ENCODE results near the gene SRD5A1. TPM values are rescaled to one million over a fixed set of nuclear protein-coding genes. Genes with fewer than 3 reads are reported as not detected.
"Not testable (repeated sequence)": the region's sequence is repeated elsewhere in the genome, so short reads cannot be mapped to it uniquely, and the experiment has no call there.

SRD5A1 gene
- total and polyA plus RNA-seq, 2 experiments from 2014 or later, result 18.2 to 87.3 TPM

DNA sequence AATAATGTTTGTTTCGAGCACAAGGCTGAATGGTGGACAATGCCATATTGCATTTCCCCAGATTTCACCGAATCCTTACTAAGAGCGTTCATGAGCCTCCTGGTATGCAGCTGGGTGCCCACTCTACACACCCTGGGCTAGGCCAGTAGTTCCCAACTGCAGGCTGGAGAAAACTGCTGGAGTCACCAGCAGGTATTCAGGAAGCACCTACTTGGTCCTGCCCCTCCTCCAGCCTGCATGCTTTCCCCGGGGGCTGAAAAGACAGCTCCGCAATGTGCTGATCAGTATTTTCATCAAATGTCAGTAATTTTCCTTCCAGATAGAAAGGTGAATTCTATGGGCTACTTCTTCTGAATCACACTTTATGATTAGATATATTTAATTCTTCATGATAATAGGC is 34.4 kb downstream of the SRD5A1 start:
- no peaks in the 10 kb centered on the region for H3K36me3 ChIP-seq (ENCODE audit: insufficient read depth)
- Mint-ChIP-seq H3K4me1 (peaks cover 27% of the 10 kb centered on the region), H3K4me3 (no peak overlapping the region), H3K9me3 (no peaks in the 10 kb centered on the region), H3K27me3 (ENCODE audit: insufficient read depth, low read depth, poor library complexity) (no peaks in the 10 kb centered on the region), H3K36me3 (ENCODE audit: low read depth) (peaks cover 38% of the 10 kb centered on the region), H3K27ac (0 out of 2 replicates have a peak overlapping the region, but pooled peaks have one; percentile 14)
- TF ChIP-seq, protein P1, sequence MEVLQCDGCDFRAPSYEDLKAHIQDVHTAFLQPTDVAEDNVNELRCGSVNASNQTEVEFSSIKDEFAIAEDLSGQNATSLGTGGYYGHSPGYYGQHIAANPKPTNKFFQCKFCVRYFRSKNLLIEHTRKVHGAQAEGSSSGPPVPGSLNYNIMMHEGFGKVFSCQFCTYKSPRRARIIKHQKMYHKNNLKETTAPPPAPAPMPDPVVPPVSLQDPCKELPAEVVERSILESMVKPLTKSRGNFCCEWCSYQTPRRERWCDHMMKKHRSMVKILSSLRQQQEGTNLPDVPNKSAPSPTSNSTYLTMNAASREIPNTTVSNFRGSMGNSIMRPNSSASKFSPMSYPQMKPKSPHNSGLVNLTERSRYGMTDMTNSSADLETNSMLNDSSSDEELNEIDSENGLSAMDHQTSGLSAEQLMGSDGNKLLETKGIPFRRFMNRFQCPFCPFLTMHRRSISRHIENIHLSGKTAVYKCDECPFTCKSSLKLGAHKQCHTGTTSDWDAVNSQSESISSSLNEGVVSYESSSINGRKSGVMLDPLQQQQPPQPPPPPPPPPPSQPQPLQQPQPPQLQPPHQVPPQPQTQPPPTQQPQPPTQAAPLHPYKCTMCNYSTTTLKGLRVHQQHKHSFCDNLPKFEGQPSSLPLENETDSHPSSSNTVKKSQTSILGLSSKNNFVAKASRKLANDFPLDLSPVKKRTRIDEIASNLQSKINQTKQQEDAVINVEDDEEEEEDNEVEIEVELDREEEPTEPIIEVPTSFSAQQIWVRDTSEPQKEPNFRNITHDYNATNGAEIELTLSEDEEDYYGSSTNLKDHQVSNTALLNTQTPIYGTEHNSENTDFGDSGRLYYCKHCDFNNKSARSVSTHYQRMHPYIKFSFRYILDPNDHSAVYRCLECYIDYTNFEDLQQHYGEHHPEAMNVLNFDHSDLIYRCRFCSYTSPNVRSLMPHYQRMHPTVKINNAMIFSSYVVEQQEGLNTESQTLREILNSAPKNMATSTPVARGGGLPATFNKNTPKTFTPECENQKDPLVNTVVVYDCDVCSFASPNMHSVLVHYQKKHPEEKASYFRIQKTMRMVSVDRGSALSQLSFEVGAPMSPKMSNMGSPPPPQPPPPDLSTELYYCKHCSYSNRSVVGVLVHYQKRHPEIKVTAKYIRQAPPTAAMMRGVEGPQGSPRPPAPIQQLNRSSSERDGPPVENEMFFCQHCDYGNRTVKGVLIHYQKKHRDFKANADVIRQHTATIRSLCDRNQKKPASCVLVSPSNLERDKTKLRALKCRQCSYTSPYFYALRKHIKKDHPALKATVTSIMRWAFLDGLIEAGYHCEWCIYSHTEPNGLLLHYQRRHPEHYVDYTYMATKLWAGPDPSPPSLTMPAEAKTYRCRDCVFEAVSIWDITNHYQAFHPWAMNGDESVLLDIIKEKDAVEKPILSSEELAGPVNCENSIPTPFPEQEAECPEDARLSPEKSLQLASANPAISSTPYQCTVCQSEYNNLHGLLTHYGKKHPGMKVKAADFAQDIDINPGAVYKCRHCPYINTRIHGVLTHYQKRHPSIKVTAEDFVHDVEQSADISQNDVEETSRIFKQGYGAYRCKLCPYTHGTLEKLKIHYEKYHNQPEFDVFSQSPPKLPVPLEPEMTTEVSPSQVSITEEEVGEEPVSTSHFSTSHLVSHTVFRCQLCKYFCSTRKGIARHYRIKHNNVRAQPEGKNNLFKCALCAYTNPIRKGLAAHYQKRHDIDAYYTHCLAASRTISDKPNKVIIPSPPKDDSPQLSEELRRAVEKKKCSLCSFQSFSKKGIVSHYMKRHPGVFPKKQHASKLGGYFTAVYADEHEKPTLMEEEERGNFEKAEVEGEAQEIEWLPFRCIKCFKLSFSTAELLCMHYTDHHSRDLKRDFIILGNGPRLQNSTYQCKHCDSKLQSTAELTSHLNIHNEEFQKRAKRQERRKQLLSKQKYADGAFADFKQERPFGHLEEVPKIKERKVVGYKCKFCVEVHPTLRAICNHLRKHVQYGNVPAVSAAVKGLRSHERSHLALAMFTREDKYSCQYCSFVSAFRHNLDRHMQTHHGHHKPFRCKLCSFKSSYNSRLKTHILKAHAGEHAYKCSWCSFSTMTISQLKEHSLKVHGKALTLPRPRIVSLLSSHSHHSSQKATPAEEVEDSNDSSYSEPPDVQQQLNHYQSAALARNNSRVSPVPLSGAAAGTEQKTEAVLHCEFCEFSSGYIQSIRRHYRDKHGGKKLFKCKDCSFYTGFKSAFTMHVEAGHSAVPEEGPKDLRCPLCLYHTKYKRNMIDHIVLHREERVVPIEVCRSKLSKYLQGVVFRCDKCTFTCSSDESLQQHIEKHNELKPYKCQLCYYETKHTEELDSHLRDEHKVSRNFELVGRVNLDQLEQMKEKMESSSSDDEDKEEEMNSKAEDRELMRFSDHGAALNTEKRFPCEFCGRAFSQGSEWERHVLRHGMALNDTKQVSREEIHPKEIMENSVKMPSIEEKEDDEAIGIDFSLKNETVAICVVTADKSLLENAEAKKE (CRISPR knock-in tag; IDR thresholded peaks at IDR 0.05), result no peak
- TF ChIP-seq, protein P2, sequence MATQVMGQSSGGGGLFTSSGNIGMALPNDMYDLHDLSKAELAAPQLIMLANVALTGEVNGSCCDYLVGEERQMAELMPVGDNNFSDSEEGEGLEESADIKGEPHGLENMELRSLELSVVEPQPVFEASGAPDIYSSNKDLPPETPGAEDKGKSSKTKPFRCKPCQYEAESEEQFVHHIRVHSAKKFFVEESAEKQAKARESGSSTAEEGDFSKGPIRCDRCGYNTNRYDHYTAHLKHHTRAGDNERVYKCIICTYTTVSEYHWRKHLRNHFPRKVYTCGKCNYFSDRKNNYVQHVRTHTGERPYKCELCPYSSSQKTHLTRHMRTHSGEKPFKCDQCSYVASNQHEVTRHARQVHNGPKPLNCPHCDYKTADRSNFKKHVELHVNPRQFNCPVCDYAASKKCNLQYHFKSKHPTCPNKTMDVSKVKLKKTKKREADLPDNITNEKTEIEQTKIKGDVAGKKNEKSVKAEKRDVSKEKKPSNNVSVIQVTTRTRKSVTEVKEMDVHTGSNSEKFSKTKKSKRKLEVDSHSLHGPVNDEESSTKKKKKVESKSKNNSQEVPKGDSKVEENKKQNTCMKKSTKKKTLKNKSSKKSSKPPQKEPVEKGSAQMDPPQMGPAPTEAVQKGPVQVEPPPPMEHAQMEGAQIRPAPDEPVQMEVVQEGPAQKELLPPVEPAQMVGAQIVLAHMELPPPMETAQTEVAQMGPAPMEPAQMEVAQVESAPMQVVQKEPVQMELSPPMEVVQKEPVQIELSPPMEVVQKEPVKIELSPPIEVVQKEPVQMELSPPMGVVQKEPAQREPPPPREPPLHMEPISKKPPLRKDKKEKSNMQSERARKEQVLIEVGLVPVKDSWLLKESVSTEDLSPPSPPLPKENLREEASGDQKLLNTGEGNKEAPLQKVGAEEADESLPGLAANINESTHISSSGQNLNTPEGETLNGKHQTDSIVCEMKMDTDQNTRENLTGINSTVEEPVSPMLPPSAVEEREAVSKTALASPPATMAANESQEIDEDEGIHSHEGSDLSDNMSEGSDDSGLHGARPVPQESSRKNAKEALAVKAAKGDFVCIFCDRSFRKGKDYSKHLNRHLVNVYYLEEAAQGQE (IDR thresholded peaks at IDR 0.05; ENCODE audit: unreplicated experiment), result no peak
- TF ChIP-seq ZNF331 (CRISPR knock-in tag; IDR thresholded peaks at IDR 0.05; ENCODE audit: low read depth) (no peak), POLR2AphosphoS5 (IDR thresholded peaks at IDR 0.05; ENCODE audit: low read depth) (no peak), JUNB (IDR thresholded peaks at IDR 0.05; ENCODE audit: unreplicated experiment) (no peak), EZH2 (IDR thresholded peaks at IDR 0.05; ENCODE audit: low read depth, unreplicated experiment) (no peak)
- peak; percentile 12 for DNase-seq (ENCODE audit: low spot score)
- 0 out of 2 replicates have a peak, but pooled peaks cover 2% of the 10 kb centered on the region for H3K9me2 ChIP-seq (ENCODE audit: insufficient read depth)
- no peak overlapping the region for H3K4me3 ChIP-seq
- no peak overlapping the region for H3K27ac ChIP-seq (ENCODE audit: low read depth)
- no peak overlapping the region for H2AFZ ChIP-seq
- H3K4me2 ChIP-seq, result no peak overlapping the region
- H4K20me1 ChIP-seq (replicated peaks; ENCODE audit: insufficient read depth), result no peaks in the 10 kb centered on the region
- no peaks in the 10 kb centered on the region for H3K27me3 ChIP-seq (ENCODE audit: insufficient read depth)
- H3F3A ChIP-seq (replicated peaks; ENCODE audit: low read depth), result no peaks in the 10 kb centered on the region
- peaks cover 4% of the 10 kb centered on the region; the same call in 1 of the 2 replicates for H3K4me1 ChIP-seq (ENCODE audit: insufficient read depth)
- ATAC-seq, result peak; percentile 84
- no peaks in the 10 kb centered on the region for H3K79me2 ChIP-seq (replicated peaks; ENCODE audit: insufficient read depth)

DNA sequence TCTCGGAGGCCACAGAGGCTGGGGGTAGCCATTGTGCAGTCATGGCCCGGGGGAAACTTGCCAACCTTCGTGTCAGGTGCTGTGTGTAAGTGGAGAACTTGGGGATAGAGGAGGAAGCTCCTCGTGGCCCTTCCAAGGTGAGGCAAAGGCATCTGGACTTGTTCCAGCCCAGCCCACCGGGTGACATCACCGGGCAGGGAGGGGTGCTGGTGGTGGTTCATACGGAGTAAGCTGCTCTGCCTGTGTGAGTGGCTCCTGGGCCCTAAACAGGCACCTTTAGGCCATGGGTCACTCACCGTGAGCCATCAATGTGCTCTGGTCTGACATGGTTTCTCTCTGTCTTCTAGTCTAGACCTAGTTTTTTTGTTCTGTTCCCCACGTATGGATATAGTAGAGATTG is 35.5 kb downstream of the SRD5A1 start:
- H3F3A ChIP-seq (replicated peaks; ENCODE audit: low read depth); H3K27me3 Mint-ChIP-seq (ENCODE audit: insufficient read depth, low read depth, poor library complexity); H3K4me3 ChIP-seq; H3K27ac ChIP-seq (ENCODE audit: low read depth); H2AFZ ChIP-seq; H3K27me3 ChIP-seq (ENCODE audit: insufficient read depth); H3K4me3 Mint-ChIP-seq; H4K20me1 ChIP-seq (replicated peaks; ENCODE audit: insufficient read depth); H3K36me3 ChIP-seq (ENCODE audit: insufficient read depth); H3K9me2 ChIP-seq (ENCODE audit: insufficient read depth); H3K79me2 ChIP-seq (replicated peaks; ENCODE audit: insufficient read depth); H3K27ac Mint-ChIP-seq; DNase-seq (ENCODE audit: low spot score); H3K4me1 ChIP-seq (ENCODE audit: insufficient read depth); H3K4me2 ChIP-seq; H3K9me3 Mint-ChIP-seq: not testable (repeated sequence)
- H3K36me3 Mint-ChIP-seq (ENCODE audit: low read depth), result peaks cover 48% of the 10 kb centered on the region
- ATAC-seq, result peak; percentile 84
- peaks cover 27% of the 10 kb centered on the region for H3K4me1 Mint-ChIP-seq
